Fibroblast of lung (primary cell): ENCODE measurements around the gene PRKG2. TPM values are rescaled to one million over a fixed set of nuclear protein-coding genes. Genes with fewer than 3 reads are reported as not detected.

Source experiments
- DNase-seq, 2 donors: peaks; one replicate each; pipeline versions ENCODE4 v3.0.0 to v3.0.0-alpha.2; 2010; ENCODE audit warnings: low read depth in 2 of 2
- H2AFZ ChIP-seq: 2 replicates; pipeline ENCODE4 v1.5.1; 2012; ENCODE audit warnings: low read length, control low read depth, inconsistent platforms
- H3K27ac ChIP-seq: 2 replicates; pipeline ENCODE4 v1.5.1; 2011; ENCODE audit warnings: low read length, control low read depth; ENCODE audit not compliant: insufficient read depth
- H3K27me3 ChIP-seq: 2 replicates; pipeline ENCODE4 v1.5.1; 2011; ENCODE audit warnings: mild to moderate bottlenecking, low read length; ENCODE audit not compliant: control insufficient read depth, insufficient read depth
- H3K36me3 ChIP-seq: 2 replicates; pipeline ENCODE4 v1.5.1; 2011; ENCODE audit warnings: low read length; ENCODE audit not compliant: control insufficient read depth, insufficient read depth
- H3K4me1 ChIP-seq: 2 replicates; pipeline ENCODE4 v1.5.1; 2011; ENCODE audit warnings: low read length; ENCODE audit not compliant: control insufficient read depth, insufficient read depth; ENCODE audit errors: extremely low read depth
- H3K4me2 ChIP-seq: 2 replicates; pipeline ENCODE4 v1.5.1; 2011; ENCODE audit warnings: low read length, control low read depth; ENCODE audit not compliant: insufficient read depth; ENCODE audit errors: extremely low read depth
- H3K4me3 ChIP-seq, 4 experiments: fragments of 200-600 bp in 1 of 4; sonication (generic) in 1 of 4; replicated peaks in 1 of 4; 2 replicates each; pipeline ENCODE4 v1.5.1; 2011 to 2016; ENCODE audit warnings: low read length in 4 of 4, low read depth in 3 of 4, mild to moderate bottlenecking in 3 of 4, control low read depth in 2 of 4, inconsistent platforms in 1 of 4, mixed read lengths in 1 of 4; ENCODE audit not compliant: insufficient read depth in 1 of 4; ENCODE audit errors: control extremely low read depth in 1 of 4
- H3K79me2 ChIP-seq: 2 replicates; pipeline ENCODE4 v1.5.1; 2012; ENCODE audit warnings: mild to moderate bottlenecking, low read length, inconsistent platforms; ENCODE audit not compliant: control insufficient read depth, insufficient read depth
- H3K9ac ChIP-seq: 2 replicates; pipeline ENCODE4 v1.5.1; 2011; ENCODE audit warnings: mild to moderate bottlenecking, low read length, control low read depth; ENCODE audit not compliant: insufficient read depth
- H3K9me3 ChIP-seq: 2 replicates; pipeline ENCODE4 v1.5.1; 2012; ENCODE audit warnings: low read depth, low read length; ENCODE audit not compliant: control insufficient read depth, insufficient read depth
- H4K20me1 ChIP-seq: 2 replicates; pipeline ENCODE4 v1.5.1; 2011; ENCODE audit warnings: low read length; ENCODE audit not compliant: control insufficient read depth, insufficient read depth; ENCODE audit errors: extremely low read depth
- EZH2 ChIP-seq: IDR thresholded peaks from 2 replicates; pipeline ENCODE4 v1.5.1; 2012; ENCODE audit warnings: low read length, control low read depth, mild to moderate bottlenecking; ENCODE audit errors: missing control alignments
- polyA plus RNA-seq, 2 donors: library from polyadenylated mRNA; depleted of rRNA in 1 of 2; stranded (reverse) in 1 of 2; unstranded in 1 of 2; fragments of >200 nt; gene quantifications; 2 replicates each; pipeline ENCODE4 v1.2.1, GENCODE V29; 2011 to 2012; ENCODE audit warnings: missing spikeins in 1 of 2
- total RNA-seq: library from RNA; depleted of rRNA; stranded (reverse); fragments of >200 nt; gene quantifications from 2 replicates; pipeline ENCODE4 v1.2.1, GENCODE V29; 2014
- TF ChIP-seq, protein P1 (sequence below), 2 donors: IDR thresholded peaks in 1 of 2; conservative IDR thresholded peaks in 1 of 2; 1 replicate in 1 of 2; 2 replicates in 1 of 2; pipeline ENCODE4 v1.5.1; 2011 to 2012; ENCODE audit warnings: low read length in 2 of 2, control low read depth in 1 of 2, inconsistent platforms in 1 of 2, low read depth in 1 of 2, mild to moderate bottlenecking in 1 of 2

PRKG2 gene
- total and polyA plus RNA-seq, 2 donors (not counting 1 experiment from before 2014, with no cell fraction given) = 2.8 to 17.5 TPM

DNA sequence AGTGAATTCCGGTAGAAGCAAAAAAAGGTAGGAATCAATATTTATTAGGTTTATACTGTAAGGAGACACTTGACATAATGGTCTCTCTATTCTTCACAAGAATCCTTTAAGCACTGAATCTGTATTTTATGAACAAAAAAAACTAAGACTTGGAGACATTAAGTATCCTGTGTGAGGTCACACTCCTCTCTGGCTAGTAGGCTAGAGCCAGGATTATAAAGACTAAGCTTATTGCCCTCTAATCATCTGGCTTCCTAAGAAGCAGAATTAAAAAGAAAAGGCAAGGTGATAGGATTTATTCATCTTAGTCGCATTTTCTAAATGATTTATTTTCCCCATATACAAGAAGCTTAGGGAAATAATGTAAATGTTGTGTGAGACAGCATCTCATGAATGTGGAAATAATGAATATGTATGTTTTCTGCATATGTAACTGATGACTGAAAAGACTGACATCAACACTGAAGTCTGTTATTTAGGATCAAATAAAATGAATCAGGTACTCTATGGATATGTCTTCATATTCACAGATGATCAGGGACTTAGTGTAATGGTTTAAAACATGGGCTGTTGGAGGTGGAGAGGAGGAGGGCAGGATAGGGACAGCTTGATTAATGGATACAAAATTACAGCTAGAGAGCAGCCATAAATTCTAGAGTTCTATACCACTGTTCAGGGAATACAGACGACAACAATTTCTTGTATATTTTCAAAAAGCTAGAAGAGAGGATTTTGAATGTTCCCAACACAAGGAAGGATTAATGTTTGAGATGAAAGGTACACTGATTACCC lies 30.4 kb upstream of the PRKG2 start:
- Histone ChIP-seq H3K9ac (no peak overlapping the region), H4K20me1 (no peaks in the 10 kb centered on the region), H2AFZ (no peak overlapping the region), H3K4me2 (no peak overlapping the region), H3K27me3 (no peaks in the 10 kb centered on the region), H3K4me3 (no peak overlapping the region), H3K36me3 (no peaks in the 10 kb centered on the region), H3K27ac (no peak overlapping the region), H3K4me1 (no peaks in the 10 kb centered on the region), H3K79me2 (no peaks in the 10 kb centered on the region), H3K9me3 (no peaks in the 10 kb centered on the region)
- TF ChIP-seq EZH2 = no peak
- TF ChIP-seq, protein P1, sequence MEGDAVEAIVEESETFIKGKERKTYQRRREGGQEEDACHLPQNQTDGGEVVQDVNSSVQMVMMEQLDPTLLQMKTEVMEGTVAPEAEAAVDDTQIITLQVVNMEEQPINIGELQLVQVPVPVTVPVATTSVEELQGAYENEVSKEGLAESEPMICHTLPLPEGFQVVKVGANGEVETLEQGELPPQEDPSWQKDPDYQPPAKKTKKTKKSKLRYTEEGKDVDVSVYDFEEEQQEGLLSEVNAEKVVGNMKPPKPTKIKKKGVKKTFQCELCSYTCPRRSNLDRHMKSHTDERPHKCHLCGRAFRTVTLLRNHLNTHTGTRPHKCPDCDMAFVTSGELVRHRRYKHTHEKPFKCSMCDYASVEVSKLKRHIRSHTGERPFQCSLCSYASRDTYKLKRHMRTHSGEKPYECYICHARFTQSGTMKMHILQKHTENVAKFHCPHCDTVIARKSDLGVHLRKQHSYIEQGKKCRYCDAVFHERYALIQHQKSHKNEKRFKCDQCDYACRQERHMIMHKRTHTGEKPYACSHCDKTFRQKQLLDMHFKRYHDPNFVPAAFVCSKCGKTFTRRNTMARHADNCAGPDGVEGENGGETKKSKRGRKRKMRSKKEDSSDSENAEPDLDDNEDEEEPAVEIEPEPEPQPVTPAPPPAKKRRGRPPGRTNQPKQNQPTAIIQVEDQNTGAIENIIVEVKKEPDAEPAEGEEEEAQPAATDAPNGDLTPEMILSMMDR (conservative IDR thresholded peaks at IDR 0.05 in 1 of 2, IDR thresholded peaks at IDR 0.05 in 1 of 2; ENCODE audit: low read depth in 1 of 2, low read length in 2 of 2) = no peak
- DNase-seq = no peak

DNA sequence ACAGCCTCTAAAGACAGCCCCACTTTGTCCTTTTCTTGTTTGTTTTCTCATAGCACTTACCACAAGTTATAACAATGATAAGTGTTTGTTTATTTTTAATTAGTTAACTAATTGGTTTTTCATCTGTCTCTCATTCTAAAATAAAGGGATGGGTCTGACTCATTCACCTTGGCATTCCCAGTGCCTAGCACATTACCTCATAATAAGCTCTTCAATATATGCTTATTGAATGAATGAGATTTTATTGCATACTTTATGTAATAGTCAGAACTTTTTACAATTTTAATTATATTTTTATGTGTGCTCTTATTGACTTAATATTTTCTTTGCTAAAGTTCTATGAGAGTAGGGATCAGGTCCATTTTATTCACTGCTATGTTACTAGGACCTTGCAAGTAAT lies 22.8 kb upstream of the PRKG2 start:
- no peak for TF ChIP-seq EZH2
- TF ChIP-seq, protein P1 (conservative IDR thresholded peaks at IDR 0.05 in 1 of 2, IDR thresholded peaks at IDR 0.05 in 1 of 2; ENCODE audit: low read depth in 1 of 2, low read length in 2 of 2) = no peak
- H3K79me2 ChIP-seq = no peaks in the 10 kb centered on the region
- H3K9ac ChIP-seq = no peak overlapping the region
- DNase-seq = no peak
- no peak overlapping the region for H3K4me3 ChIP-seq
- no peaks in the 10 kb centered on the region for H3K36me3 ChIP-seq
- no peaks in the 10 kb centered on the region for H3K9me3 ChIP-seq
- H3K4me2 ChIP-seq = no peak overlapping the region
- no peaks in the 10 kb centered on the region for H4K20me1 ChIP-seq
- no peaks in the 10 kb centered on the region for H3K4me1 ChIP-seq
- no peak overlapping the region for H2AFZ ChIP-seq
- no peak overlapping the region for H3K27ac ChIP-seq
- H3K27me3 ChIP-seq = no peaks in the 10 kb centered on the region

DNA sequence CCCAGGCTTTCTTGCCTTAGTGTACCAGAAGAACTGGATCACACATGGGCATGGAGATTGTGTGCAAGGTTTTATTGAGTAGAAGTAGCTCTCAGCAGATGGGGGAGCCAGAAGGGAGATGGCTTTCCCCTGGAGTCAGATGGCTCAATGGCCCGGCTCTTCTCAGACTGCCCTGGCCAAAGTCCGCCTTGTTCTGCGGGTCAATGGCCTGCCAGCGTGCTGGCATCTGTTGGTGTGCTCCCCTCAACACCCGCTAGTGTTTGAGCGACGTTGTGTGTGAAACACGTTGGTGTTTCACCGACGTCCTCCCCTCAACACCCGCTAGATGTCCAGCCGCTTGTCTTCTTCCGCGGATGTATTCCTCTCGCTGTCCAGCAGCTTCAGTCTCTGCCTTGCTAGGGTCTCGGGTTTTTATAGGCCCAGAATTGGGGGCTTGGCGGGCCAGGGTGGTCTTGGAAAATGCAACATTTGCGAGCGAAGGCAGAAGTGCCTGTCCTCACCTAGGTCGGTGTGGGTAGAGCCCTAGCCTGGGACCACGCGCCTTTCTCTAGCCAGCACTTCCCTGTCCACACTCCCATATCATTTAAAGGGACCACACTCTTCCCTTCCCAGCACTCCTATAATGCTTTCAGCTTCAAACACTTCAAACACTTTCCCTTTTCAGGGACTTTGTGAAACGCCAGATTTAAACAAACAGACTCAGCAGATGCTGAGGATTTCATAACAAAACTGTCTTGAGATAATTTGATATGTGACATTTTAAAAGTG lies 21.1 kb upstream of the PRKG2 start:
- no peak overlapping the region for H3K4me3 ChIP-seq
- no peaks in the 10 kb centered on the region for H3K27me3 ChIP-seq
- no peak overlapping the region for H3K4me2 ChIP-seq

More for the DNA sequence above, 21.1 kb upstream of the PRKG2 start:
- H2AFZ ChIP-seq = no peak overlapping the region
- no peaks in the 10 kb centered on the region for H3K4me1 ChIP-seq
- no peaks in the 10 kb centered on the region for H3K36me3 ChIP-seq
- TF ChIP-seq, protein P1 (conservative IDR thresholded peaks at IDR 0.05 in 1 of 2, IDR thresholded peaks at IDR 0.05 in 1 of 2; ENCODE audit: low read depth in 1 of 2, low read length in 2 of 2) = no peak
- no peak for TF ChIP-seq EZH2
- H3K79me2 ChIP-seq = no peaks in the 10 kb centered on the region
- H3K9me3 ChIP-seq = no peaks in the 10 kb centered on the region
- H3K27ac ChIP-seq = no peak overlapping the region
- no peak overlapping the region for H3K9ac ChIP-seq
- no peaks in the 10 kb centered on the region for H4K20me1 ChIP-seq
- DNase-seq = no peak
